Erythroblast (primary cell): Measurements from ENCODE around the gene NTN3.

ENCODE experiments used
- GATA1 ChIP-seq: IDR thresholded peaks from 2 replicates; pipeline ENCODE4 v1.6.1; 2011; ENCODE audit warnings: low read depth, mild to moderate bottlenecking, control low read depth, low read length, moderate library complexity
- POLR2A ChIP-seq: IDR thresholded peaks from 2 replicates; pipeline ENCODE4 v1.6.1; 2011; ENCODE audit warnings: mild to moderate bottlenecking, low read length

DNA sequence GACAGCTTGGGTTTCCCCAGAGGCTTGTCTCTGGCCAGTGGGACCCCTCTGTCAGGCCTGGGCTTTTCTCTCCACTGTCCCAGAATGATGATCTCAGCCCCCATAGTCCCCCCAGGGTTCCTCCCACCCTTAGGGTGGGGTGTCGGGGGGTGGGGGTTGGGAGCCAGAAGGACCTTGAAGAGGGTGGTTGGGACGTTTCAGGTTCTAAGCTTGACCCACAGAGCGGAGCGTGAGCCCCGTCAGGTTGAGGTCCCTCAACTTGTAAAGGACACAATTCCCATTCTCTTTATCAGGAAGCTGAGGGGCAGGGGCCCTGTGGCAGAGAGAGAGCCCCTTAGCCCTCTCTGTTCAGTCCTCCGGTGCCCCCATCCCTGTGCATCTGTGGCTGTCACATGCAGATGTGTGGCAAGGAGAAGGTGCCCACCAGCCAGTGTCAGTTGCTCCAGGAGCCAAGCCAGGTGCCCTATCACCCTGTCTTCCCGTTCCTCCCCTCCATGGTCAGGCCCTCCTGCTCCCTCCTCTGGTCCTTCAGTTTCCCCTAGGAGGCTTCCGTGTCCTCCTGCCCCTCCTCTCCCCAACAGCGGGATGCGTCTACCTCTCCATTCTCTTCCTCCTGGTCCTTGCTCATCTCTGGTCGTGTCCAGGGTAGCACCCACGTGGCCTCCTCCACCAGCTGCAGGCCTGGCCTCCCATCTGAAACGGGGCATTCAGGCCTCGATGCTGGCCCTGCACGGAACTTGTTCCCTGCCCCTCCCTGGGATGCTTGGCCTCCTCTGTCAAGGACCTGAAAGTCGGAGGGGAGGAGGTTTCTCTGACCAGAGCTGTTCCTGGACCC lies 1.5 kb upstream of the NTN3 start:
- TF ChIP-seq POLR2A (no peak), GATA1 (no peak)
